Uterus (tissue), 4 donors: Measurements from ENCODE around the gene MYO1D. TPM values are rescaled to one million over a fixed set of nuclear protein-coding genes. Genes with fewer than 3 reads are reported as not detected.

Experiments used
- DNase-seq, 2 donors: peaks; one replicate each; pipeline ENCODE4 v3.0.0-alpha.2; 2019 to 2020
- H3K27ac ChIP-seq, 2 donors: fragments of 200-600 bp; sonication (generic); 1 replicate in 1 of 2; 2 replicates in 1 of 2; pipeline ENCODE4 v1.5.1; 2016 to 2018
- H3K27me3 ChIP-seq, 2 donors: fragments of 200-600 bp; sonication (generic); one replicate each; pipeline ENCODE4 v1.5.1; 2018 to 2019; ENCODE audit warnings: control low read depth in 1 of 2
- H3K36me3 ChIP-seq, 2 donors: fragments of 200-600 bp; sonication (generic); one replicate each; pipeline ENCODE4 v1.5.1; 2019; ENCODE audit warnings: control low read depth in 1 of 2
- H3K4me1 ChIP-seq, 2 donors: fragments of 200-600 bp; sonication (generic); one replicate each; pipeline ENCODE4 v1.5.1; 2018 to 2019; ENCODE audit warnings: control low read depth in 1 of 2
- H3K4me3 ChIP-seq, 2 donors: fragments of 200-600 bp; sonication (generic); 1 replicate in 1 of 2; 2 replicates in 1 of 2; pipeline ENCODE4 v1.5.1; 2018 to 2019; ENCODE audit warnings: mild to moderate bottlenecking in 1 of 2
- H3K9me3 ChIP-seq, 2 donors: fragments of 200-600 bp; sonication (generic); one replicate each; pipeline ENCODE4 v1.5.1; 2019; ENCODE audit warnings: control low read depth in 1 of 2
- POLR2A ChIP-seq, 2 donors: fragments of 450-650 bp; IDR thresholded peaks; one replicate each; pipeline ENCODE4 v1.6.1; 2016; ENCODE audit warnings: antibody characterized with exemption in 2 of 2, mild to moderate bottlenecking in 1 of 2, moderate library complexity in 1 of 2
- intact Hi-C: fragments of 100-400 bp; cut with DNase I; formaldehyde crosslinking; loops from one replicate; pipeline ENCODE4 v1.15.1; 2023; ENCODE audit warnings: low total_unique reads
- total RNA-seq, 4 donors: library from RNA; depleted of rRNA in 3 of 4; stranded (reverse); fragments of >200 nt in 3 of 4; gene quantifications; one replicate each; pipeline versions ENCODE4 v1.1.0 to v1.2.4, GENCODE V29; 2014 to 2023
- TF ChIP-seq, protein P1 (sequence below), 4 experiments: fragments of 200-600 bp in 2 of 4; fragments of 450-650 bp in 2 of 4; sonication (generic) in 2 of 4; IDR thresholded peaks; one replicate each; pipeline ENCODE4 v1.5.1; 2016 to 2019; ENCODE audit warnings: antibody characterized with exemption in 4 of 4, mild to moderate bottlenecking in 2 of 4, moderate library complexity in 1 of 4
- donor health status: DM: yes; HTN: yes; CAD: no.

The MYO1D gene
- total RNA-seq, 4 donors from 2014 or later = 20.4 to 55.2 (median 30.6) TPM

DNA sequence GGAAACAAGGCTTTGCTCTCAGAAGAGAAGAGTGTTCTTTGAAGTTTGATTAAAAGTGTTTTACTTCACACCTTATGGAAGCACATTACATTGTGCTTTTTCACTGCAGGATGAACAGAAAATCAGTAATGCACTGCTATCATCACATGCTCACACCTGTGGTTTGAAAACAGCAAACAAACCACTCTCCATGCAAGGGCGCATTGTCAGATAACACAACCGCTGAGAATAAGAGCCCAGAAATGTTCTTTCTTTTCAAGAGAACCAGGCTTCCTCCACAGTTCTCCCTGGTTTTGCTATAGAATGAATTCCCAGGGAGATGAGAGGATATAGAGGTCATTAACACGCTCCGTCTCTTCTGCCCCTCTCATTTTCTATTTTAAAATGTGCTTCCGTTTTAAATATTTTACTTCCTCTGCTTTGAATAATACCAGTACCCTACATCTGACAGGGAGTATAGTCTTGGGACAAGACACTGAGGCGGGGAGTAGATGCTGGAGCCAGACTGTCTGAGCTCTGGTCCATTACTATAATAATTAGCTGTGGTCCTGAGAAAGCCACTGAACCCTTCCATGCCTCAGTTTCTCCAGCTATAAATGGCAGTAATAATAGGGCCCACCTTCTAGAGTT, 318.5 kb downstream of the MYO1D start:
- no peak overlapping the region for H3K27ac ChIP-seq
- no peak for TF ChIP-seq POLR2A (IDR thresholded peaks at IDR 0.05)
- TF ChIP-seq, protein P1, sequence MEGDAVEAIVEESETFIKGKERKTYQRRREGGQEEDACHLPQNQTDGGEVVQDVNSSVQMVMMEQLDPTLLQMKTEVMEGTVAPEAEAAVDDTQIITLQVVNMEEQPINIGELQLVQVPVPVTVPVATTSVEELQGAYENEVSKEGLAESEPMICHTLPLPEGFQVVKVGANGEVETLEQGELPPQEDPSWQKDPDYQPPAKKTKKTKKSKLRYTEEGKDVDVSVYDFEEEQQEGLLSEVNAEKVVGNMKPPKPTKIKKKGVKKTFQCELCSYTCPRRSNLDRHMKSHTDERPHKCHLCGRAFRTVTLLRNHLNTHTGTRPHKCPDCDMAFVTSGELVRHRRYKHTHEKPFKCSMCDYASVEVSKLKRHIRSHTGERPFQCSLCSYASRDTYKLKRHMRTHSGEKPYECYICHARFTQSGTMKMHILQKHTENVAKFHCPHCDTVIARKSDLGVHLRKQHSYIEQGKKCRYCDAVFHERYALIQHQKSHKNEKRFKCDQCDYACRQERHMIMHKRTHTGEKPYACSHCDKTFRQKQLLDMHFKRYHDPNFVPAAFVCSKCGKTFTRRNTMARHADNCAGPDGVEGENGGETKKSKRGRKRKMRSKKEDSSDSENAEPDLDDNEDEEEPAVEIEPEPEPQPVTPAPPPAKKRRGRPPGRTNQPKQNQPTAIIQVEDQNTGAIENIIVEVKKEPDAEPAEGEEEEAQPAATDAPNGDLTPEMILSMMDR (IDR thresholded peaks at IDR 0.05) = no peak
- no peaks in the 10 kb centered on the region for H3K4me1 ChIP-seq
- intact Hi-C loops = no loop called here
- no peaks in the 10 kb centered on the region for H3K27me3 ChIP-seq
- no peak overlapping the region for H3K4me3 ChIP-seq
- no peaks in the 10 kb centered on the region for H3K9me3 ChIP-seq
- DNase-seq = no peak
- H3K36me3 ChIP-seq = no peaks in the 10 kb centered on the region

DNA sequence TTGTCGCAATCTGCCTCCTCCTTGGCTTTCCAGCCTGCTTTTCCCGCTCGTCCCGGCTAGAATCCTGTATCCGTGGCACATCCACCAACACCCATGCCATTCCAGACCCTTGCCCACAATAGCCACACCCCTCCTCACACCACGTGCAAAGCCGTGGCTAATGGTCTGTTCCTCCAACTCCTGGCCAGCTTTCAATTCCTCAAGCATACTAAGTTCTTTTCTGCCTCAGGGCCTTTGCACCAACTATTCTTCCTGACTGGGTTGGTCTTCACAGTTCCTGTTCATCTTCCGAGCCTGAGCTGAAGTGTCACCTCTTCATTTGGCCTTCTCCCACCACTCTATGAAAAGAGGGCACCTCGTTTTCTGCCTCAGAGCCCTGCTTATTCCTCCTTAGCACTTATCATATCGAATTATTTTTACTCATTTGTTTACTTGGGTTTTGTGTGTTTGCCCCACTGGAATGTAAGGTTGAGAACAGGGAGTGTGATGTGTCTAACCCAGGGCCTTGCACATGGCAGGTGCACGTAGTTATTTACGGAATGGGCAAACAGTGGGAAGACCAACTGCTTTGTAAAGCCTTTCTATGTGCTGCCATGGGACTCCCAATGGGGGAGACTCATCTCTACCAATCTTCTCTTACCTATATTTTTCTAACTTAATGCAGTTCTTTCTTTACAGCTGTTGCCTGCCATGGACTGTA, 321.2 kb downstream of the MYO1D start:
- no peaks in the 10 kb centered on the region for H3K4me1 ChIP-seq
- no peak for DNase-seq
- no peaks in the 10 kb centered on the region for H3K9me3 ChIP-seq
- H3K27ac ChIP-seq = no peak overlapping the region
- no peak overlapping the region for H3K4me3 ChIP-seq
- no peaks in the 10 kb centered on the region for H3K27me3 ChIP-seq
- no peaks in the 10 kb centered on the region for H3K36me3 ChIP-seq
- intact Hi-C loops = no loop called here
- TF ChIP-seq, protein P1 (IDR thresholded peaks at IDR 0.05) = no peak
- TF ChIP-seq POLR2A (IDR thresholded peaks at IDR 0.05) = no peak

DNA sequence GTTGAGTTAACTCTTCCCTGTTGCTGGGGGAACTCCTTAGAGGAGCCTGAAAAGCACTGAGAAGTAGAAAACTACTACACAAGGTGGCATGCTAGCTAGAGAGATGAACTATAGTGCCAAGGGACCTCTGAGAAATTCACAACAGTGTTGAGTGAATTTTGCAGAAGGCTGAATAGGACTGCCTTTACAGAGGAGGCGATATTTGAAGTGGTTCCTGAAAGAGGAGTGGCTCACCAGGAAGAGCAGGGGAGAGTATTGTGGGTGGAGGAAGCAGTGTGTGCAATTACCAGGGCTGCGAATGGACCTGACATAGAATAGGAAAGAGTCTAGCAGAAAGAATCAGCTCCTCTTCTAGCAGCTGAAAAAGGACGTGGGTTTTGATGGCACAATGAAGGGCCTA, 323.8 kb downstream of the MYO1D start:
- no peak overlapping the region for H3K27ac ChIP-seq
- intact Hi-C loops = no loop called here
- no peak overlapping the region for H3K4me3 ChIP-seq
- no peaks in the 10 kb centered on the region for H3K4me1 ChIP-seq
- TF ChIP-seq POLR2A (IDR thresholded peaks at IDR 0.05) = no peak
- TF ChIP-seq, protein P1 (IDR thresholded peaks at IDR 0.05) = no peak
- DNase-seq = no peak
- H3K36me3 ChIP-seq = no peaks in the 10 kb centered on the region
- no peaks in the 10 kb centered on the region for H3K27me3 ChIP-seq
- H3K9me3 ChIP-seq = no peaks in the 10 kb centered on the region

DNA sequence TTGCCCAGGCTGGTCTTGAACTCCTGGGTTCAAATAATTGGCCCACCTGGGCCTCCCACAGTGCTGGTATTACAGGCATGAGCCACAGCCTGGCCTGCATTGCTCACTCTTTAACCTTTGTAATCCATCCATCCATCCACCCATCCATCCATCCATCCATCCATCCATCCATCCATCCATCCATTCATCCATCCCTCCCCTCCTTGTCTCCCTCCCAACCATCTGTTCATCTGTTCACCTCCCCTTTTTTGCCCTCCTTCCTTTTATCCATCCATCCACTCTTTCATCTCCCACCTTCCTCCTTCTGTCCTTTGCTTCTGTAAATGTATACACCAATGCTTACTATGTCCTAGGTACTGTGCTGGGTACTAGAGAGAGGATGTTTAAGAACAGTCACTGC, 324.6 kb downstream of the MYO1D start:
- H3K4me1 ChIP-seq = no peaks in the 10 kb centered on the region
- DNase-seq = no peak
- H3K27me3 ChIP-seq = no peaks in the 10 kb centered on the region
- no peak overlapping the region for H3K4me3 ChIP-seq
- intact Hi-C loops = no loop called here
- no peak overlapping the region for H3K27ac ChIP-seq
- no peaks in the 10 kb centered on the region for H3K9me3 ChIP-seq
- no peaks in the 10 kb centered on the region for H3K36me3 ChIP-seq
- no peak for TF ChIP-seq POLR2A (IDR thresholded peaks at IDR 0.05)
- TF ChIP-seq, protein P1 (IDR thresholded peaks at IDR 0.05) = no peak

DNA sequence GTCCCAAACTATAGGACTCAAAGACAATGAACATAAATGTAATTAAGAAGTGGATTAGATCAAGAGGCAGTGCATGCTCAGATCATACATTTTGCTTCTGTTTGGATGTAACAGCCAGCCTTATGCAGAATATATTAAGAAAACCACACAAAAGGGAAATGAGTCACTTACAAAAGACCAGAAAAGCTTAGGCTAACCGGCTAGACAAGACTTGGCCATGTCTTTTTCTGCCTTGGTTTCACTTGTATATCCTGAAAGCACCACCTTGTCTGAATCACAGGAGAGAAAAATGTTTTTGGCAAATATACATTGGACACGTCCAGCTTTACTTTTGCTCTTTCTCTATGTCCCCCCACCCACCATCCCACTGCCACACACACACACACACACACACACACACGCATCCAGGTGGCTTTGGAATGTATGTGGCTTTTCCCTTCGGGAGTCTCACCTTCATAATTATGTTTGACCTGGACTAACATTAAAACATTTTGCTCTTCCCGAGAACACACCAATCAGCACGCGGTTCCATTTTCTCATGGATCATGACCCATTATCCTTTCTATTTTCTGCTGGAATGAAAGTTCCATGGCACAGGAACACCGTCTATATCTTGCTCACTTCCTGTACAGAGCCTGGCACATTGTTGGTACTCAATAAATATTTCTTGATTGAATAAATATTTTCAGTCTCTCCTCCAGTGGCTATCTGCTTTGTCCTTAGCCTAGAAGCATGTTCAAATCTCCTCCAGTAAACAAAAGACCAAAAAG, 325.6 kb downstream of the MYO1D start:
- intact Hi-C loops = no loop called here
- H3K4me3 ChIP-seq = no peak overlapping the region
- H3K9me3 ChIP-seq = no peaks in the 10 kb centered on the region
- TF ChIP-seq, protein P1 (IDR thresholded peaks at IDR 0.05) = no peak
- H3K36me3 ChIP-seq = no peaks in the 10 kb centered on the region
- H3K27ac ChIP-seq = no peak overlapping the region
- H3K27me3 ChIP-seq = no peaks in the 10 kb centered on the region
- H3K4me1 ChIP-seq = no peaks in the 10 kb centered on the region
- no peak for DNase-seq
